GM19193 (cell line): Measurements from ENCODE around the gene NATD1.

ENCODE experiments used
- POLR2A ChIP-seq: IDR thresholded peaks from 4 replicates; pipeline ENCODE4 v1.6.1; 2011; ENCODE audit not compliant: insufficient read depth, insufficient read length; ENCODE audit errors: extremely low read depth

Gene NATD1

DNA sequence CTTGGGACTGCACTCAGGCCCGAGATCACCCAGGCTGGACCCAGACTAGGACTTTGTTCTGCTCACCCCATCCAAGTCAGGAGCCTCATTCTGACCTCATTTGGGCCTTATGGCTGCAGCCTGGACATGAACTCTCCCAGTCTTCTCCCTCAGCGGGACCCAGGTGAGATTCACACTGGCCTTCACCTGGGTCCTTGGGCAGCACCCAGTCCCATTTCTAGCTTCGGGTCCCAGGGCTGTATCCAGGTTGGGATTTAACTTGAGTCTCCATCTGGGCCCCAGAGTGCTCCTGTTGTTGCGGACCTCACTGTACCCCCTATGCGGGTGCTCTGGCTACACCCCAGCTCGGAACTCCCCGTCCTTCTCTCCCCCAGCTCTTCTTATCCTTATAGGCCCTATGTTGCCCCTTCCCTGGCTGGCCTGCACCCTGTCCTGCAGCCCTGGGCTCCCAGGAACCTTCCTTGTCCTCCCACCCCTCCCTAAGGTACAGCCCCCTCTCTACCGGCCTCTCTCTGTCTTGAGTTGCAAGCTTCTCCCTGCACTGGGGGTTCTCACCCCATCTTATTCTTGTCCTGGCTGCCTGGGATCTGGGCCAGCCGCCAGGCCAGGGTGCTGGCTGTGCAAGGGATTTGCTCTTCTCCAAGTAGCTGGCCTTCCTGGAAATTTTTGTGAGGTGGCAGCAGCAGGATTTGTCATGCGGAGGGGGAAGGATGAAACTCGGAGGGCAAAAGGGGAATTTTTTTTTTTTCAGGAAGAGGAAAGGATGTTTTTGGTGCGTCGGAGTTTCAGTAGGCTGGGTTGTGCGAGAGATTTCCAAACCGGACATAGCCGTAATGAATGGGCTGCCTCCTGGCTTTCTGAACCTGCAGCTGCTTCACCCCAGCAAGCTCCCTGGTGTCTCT lies 32.2 kb upstream of the NATD1 start:
- TF ChIP-seq POLR2A = no peak

DNA sequence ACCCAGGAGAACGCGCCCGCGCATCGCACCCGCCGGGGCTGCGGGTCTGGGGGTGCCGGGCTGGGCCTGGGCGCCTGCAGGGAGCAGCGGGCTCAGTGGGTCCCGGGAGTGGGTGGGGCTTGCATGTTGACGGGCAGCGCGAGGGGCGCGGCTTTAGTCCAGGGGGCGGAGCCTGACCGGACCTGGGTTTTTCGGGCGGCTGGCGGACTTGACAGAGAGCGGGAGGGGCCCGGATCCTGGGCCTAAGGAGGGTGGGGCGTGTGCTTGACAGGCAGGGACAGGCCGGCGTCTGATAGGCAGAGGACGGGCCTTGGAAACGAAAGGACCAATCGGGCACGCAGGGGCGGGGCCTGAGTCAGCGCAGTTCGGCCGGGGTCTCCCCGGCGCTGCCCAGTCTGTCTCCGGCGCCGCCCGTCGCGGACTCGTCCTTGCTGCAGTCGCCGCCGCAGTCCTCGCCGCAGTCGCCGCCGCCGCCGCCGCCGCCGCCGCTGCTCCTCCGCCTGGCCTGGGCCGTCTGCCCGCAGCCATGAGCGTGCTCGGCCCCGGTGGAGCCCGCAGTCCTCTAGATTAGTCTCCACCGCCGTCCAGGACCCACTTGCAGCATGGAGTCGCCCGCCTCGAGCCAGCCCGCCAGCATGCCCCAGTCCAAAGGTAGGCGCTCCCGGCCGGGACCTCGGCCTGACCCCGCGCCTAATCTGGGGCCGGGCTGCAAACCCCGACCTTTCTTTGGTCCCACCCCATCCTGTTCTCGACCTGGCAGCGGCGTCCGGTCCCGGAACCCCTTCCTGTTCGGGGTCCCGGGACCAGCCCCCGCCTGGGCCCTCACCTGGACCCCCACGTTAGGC lies 31.3 kb upstream of the NATD1 start, which contains the start of gene MAP2K3:
Gene MAP2K3, plus strand, starts transcription at position 393 of the 845 bp plus-strand sequence. Its CDS starts 210 bp downstream, at position 603.
- TF ChIP-seq POLR2A = peak; percentile 79

DNA sequence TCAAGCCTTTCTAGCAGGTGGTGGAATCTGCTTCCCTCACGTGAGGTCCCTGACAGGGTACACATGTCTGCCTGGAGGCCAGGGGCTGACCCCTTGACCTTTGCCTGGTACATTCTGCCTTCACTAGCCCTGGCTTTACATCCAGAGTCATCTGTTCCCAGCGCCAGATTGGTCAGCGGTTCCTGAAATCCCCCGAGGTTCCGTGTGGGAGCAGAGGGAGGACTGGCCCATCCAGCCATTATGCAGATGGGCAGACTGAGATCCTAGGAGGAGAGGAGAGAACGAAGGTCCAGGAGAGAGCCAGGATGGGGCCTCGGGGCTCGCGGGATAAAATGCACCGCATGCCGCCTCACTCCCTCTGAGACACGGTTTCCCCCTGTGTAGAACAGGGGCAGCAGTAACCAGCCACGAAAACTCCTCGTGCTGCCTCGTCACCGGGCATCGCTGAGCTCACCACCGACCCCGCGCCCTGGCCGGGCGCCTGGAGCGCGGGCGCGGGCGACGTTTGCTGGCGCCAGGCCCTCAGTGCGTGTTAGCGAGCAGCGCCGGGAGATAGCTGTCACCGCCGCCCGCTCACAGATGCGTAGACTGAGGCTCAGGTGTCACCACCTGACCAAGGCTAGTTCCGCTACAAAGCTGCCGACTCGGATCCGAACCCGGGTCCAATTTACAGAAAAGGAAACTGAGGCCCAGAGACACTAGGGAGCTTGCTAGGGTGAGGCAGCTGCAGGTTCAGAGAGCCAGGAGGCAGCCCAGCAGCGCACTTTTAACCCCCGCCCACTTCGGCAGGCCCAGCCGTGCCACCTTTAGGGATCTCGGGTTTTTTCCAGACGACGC lies 30.5 kb upstream of the NATD1 start:
- no peak for TF ChIP-seq POLR2A

DNA sequence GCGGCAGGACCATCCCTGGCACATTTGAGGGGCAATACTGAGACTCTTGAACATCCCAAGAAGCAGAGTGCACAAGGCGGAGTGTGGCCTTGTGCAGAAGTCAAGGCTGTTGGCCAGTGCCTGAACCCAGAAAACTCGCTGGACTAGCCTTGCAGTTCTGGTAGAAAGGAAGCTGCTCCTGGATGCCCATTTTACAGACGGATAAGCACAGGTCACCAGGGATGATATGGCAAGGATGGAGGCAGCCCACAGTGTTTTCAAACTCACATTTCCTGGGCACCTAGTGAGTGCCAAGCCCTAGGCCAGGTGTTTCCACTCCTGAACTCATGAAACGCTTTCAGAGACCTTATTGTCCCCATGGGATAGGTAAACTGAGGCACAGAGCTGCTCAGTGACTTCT lies 29.6 kb upstream of the NATD1 start:
- TF ChIP-seq POLR2A = no peak

DNA sequence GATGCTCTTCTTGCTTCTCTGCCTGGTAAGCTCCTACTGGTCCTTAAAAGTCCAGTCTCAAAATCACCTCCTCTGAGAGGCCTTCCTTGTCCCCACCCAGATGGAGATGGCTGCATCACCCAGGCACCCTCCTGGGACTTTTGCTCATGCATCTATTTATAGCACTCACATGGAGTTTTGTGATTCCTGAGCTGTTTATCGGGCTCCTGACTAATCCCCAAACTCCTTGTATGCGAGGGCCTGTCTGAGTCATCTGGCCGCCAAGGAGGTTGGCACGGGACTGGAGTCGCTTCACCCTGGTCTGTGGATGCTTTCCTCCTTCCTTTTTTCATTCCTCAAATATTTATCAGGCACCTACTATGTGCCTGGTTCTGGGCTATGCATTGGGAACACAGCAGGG lies 29.0 kb upstream of the NATD1 start:
- TF ChIP-seq POLR2A = no peak

DNA sequence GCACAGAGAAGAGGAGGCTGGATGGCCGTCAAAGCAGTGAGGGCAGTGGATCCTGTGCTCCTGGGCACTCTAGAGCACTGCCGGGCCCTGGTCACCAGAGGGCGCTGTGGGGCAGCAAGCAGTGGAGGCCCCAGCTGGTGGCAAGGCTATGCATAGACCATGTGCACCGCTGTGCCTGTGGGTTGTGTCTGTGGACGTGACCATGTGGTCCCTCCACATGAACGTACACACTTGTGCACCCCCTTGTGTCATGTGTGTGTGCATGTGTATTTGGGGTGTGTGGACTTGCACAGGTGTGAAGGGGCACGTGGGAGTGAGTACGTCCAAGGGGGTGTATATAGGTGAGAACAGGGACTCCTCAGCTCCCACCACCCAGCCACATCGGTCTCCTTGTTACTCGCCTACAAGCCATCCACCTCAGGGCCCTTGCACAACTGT lies 26.9 kb upstream of the NATD1 start:
- TF ChIP-seq POLR2A = no peak

DNA sequence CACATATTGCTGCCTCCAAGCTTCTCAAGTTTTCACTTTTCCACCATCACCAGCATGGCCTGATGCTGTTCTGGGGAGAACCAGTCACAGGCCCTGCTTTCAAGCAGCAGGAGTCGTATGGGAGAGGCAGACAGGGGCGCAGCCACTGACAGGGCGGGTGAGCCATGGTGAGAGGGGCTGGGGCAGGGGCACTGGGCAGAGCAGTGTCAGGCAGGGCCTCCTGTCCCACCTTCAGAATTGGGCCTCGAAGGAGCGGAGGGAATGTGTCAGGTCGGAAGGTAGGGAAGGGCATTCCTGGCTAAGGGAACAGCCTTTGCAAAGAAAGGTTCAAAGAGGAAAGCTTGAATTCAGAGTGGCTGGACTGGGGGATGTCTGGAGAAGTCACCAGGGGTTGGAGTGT lies 26.4 kb upstream of the NATD1 start:
- no peak for TF ChIP-seq POLR2A

DNA sequence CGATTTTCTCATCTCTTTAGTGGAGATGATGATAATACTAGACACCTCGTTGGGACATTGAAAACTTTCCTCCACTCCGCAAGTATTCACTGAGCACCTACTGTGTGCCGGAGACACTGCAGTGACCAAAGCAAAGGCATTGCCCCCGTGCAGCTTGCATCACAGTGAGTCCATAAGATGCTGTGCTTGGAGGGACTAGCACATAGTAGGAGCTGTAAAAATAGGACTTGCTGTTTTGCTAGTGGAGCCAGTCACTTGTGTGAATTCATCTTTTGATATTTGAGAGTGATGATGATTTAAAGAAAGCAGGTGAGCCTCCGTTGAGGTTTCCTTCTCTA lies 26.0 kb upstream of the NATD1 start:
- TF ChIP-seq POLR2A = no peak

DNA sequence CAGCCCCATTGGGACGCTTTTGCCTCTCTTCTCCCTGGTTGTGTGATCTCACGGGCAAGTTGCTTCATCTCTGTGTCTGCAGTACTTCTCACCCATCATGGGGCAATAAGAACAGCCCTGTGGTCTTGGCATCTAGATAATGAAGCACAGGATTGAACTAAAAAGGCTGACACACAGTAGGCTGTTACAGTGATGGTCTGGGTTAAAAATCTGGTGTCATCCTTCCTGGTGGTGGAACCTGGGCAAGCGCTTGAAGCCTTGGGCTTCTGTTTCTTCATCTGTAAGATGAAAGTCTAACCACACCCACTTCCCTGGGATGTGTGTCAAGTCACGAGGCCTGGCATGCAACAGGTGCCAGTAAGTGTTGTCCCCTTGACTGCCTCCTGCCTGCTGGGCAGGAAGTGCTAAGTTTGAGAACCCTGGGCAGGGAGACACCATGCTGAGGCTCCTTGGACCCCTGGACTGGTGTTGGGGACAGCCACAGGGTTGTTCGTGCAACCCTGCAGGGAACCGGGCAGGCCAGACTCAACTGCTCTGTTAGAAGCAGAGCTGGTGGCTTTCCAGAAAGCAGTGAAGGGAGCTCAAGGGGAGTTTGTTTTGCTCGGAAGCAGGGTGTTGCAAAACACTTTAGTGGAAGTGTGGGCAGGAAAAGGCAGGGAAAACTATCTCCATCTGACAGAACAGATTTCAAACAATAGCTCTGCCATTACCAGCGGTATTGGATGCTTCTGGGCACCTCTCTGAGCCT lies 25.4 kb upstream of the NATD1 start:
- no peak for TF ChIP-seq POLR2A

DNA sequence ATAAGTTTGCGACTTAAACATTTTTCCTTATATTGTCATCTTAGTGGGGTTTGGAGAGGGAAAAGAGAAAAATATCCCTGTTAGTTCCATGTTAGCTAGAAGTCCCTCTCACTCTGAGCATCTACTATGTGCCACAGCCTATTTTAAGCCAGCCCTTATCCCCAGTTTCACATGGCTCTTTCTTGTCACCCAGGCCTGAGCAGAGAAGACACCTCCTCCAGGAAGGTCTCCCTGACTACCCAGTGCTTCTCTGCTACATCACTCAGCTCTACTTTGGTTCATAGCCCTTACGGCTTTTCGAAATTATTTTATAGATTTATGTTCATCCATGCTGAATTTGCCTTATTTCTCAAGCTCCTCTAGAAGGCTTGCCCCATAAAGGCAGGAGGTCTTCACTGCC lies 24.1 kb upstream of the NATD1 start:
- TF ChIP-seq POLR2A = no peak

DNA sequence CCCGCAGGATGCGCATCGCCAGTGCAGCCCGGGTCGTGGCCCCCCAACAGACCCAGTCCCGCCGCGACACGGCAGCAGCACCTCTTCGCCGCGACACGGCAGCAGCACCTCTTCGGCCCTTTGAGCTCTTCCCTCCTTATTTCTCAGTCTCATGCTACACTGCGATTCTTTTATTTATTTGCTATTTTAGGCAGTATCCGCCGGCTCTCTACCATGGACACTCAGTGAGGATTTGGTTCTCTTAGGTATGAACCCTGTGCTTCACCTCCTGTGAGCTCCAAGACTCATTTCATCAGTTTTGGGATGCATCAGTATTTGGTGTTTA lies 23.0 kb upstream of the NATD1 start:
- TF ChIP-seq POLR2A = no peak

DNA sequence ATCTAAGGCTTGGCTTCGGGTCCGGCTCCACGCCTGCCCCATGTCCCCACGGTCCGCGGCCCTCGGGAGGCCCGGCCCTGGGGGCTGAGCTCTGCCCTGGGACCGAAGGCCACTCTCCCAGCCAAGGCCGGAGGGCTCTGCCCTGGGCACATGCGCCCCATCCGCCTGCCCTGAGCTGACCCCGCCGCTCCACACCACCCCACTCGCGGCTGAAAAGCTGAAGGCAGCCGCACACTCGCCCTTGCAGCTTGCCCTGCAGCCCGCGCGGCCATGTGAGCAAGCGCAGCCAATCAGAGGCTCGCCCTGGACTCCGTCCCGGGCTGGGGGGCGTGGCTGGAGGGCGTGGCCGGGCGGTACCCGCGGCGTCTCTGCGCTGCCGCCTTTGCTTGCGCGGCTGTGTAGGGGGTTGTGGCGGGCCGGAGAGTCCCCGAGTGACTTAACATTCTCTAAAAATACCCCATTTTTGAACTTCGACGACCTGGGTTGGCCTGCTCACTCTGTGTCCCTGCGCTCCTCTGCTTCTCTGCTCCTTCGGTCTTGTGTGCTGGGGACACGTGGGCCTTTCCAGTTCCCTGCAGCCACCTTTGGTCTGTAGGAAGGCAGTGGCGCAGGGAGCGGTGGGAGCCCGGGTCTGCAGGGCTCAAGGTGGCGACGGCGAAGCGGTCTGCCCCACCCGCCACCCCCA lies 22.5 kb upstream of the NATD1 start:
- peak; percentile 65 for TF ChIP-seq POLR2A

DNA sequence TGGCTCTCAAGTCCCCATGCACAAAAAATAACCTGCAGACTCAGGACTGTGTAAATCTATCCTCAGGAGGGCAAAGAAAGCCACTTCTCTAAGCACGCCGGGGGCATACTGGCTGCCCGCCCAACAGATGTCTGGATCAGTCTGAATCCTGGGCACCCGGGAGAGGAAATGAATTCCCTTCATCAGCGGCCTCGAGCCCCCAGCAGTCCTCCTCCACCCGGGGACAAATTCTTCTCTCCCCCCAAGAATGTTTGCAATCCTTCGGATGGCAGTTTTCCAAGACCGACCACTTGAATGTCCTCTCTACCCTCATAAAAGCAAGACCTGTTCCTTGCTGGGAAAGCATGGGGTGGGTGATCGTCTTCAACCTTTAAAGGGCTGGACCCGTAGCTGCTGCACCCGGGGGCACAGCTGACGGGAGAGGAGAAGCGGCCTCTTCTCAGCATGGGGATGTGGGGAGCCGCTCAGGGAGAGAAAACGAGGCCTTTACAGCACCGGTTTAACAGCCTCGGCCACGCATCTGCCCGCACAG lies 21.9 kb upstream of the NATD1 start:
- no peak for TF ChIP-seq POLR2A
